Forelimb muscle (tissue), 1 donor: ENCODE measurements around the gene ZNF664. TPM values are rescaled to one million over a fixed set of nuclear protein-coding genes. Genes with fewer than 3 reads are reported as not detected.

Experiments used
- DNase-seq: peaks from one replicate; pipeline ENCODE4 v3.0.0-alpha.2; 2013; ENCODE audit warnings: low read depth
- polyA plus RNA-seq: library from polyadenylated mRNA; unstranded; fragments of 120-200 nt; gene quantifications from one replicate; pipeline ENCODE4 v1.2.1, GENCODE V29; 2013; ENCODE audit not compliant: insufficient read length

The ZNF664 gene
- polyA plus RNA-seq, 1 donor = 41.0 TPM

DNA sequence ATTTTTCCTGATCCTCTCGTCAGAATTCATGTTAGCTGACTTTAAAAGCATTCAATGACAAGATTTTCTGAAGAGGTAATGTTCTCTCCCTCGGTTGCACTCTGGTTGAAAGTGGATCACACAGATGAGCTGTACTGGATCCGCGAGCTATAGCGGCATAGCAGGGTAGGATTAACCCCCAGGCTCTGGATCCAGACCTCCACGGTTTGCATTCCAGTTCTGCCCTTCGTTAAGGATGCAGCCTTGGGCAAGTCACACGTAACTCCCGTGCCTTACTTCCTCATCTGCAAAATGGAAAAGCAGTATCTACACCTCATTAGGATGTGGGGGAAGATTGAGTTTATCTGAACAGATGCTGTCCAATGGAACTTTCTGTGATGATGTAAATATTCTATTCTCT, 14.1 kb upstream of the ZNF664 start:
- DNase-seq = no peak

GRCh38 chr12:123960029-123960735, 12.8 kb upstream of the ZNF664 start:
- no peak for DNase-seq

- no peak for DNase-seq
These were observed 12.2 kb upstream of the ZNF664 start for GRCh38 chr12:123960856-123961255.

GRCh38 chr12:123961585-123962345, 11.2 kb upstream of the ZNF664 start:
- no peak for DNase-seq

DNA sequence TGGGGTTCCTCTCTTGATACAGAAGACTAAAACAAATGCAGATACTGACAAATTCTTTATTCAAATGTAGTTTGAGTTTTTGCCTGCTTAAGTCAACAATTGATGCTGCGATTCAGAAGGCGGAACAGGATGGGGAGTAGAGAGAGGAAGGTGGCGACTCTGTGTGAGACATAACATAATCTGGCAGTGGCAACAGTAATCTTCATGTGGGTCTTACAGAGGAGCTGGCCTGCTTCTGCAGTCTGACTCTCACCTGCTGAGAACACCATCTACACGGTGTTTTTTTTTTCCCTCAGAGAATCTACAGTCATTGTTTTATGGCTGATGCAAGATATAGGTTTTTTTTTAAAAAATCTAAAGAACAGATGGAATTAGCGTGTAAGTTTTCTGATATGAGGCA, 10.5 kb upstream of the ZNF664 start:
- no peak for DNase-seq

DNA sequence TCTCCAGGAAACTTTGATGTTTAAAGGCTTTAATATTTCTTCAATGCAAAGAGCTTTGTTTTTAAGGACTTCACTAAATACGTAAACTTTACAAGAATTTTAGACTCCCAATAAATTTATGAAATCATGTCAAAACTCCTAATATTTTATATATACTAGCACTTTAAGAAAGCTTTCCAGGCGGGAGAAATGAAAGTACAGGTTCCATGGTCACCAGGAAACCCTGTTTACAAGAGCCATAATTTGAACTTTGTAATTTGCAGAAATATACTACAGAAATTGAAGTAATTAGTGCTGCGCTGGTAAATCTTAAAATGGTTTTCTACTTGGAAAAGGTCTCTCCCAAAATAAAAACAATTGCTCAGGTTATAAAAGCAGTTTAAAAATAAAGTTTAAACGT, 9.2 kb upstream of the ZNF664 start:
- DNase-seq = no peak

DNA sequence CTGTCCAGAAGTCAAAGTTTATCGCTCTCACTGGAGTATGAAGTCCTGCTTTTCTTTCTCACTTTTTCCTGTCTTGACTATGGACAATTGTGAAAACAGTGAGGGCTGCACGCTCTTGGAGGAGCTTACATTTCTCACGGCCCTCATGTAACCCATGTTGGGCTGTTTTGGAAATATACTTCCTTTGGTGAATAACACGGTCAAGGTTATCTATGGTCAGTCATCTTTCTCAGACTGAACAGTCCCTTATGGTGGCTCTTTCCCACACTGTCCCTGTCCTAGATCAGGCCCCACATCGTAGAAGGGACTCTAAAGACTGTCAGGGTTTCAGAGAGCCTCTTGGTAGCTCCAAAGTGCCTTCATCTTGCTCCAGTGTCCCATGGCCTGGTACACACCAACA, 7.6 kb upstream of the ZNF664 start:
- no peak for DNase-seq

DNA sequence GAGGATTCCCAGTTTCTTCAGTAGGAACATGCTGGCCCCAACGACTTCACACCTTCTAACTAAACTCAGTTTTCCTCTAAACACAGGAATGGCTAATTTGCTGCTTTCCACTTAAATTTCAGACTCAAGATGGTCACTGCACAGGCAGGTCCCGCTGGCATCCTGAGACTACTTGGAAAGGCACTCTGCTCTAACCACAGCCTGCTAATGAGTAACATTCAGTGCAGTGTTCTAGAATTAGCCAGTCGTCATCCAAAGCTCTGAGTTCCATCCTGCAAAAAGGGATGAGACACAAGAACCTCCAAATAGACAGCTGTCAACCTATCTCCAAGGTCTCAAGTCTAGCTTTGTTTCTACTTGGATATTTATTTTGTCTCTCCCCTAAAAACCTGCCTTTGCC, 6.4 kb upstream of the ZNF664 start:
- DNase-seq = no peak

DNA sequence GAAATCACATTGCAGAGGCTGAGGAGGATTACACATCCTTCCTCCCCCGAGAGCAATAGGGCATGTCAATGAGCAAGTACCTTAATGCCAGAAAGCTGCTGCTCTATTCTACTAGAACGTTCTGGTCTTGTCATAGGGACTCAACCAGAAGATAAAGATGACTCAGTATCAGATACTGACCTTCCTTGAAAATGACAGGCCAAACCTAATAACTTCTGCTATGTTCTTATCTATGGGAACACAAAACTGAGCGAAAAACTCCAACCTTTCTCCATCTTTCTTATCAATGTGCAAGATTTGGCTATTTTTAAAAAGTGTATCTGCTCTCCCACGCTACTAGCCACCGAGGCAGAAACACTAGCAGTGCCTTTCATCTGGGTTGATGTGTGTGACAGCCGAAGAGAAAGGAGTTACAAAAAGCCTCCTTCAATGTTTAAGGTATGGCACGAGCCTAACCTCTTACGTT, 5.9 kb upstream of the ZNF664 start:
- no peak for DNase-seq

DNA sequence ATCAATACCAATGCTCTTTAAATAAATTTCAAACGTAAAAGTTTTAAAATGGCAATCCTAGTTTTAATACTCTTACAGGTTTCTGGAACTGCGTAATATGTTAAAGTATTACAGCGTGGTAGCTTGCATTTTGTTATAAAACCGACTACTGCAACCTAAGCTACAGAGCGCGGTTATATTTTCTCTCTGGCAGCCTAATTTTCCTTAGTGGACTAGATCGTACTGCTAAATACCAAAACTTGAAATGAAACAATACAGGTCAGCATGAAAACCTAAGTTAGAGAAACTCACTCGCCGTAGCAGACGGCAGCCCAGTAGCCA, 1.6 kb upstream of the ZNF664 start:
- DNase-seq = no peak

DNA sequence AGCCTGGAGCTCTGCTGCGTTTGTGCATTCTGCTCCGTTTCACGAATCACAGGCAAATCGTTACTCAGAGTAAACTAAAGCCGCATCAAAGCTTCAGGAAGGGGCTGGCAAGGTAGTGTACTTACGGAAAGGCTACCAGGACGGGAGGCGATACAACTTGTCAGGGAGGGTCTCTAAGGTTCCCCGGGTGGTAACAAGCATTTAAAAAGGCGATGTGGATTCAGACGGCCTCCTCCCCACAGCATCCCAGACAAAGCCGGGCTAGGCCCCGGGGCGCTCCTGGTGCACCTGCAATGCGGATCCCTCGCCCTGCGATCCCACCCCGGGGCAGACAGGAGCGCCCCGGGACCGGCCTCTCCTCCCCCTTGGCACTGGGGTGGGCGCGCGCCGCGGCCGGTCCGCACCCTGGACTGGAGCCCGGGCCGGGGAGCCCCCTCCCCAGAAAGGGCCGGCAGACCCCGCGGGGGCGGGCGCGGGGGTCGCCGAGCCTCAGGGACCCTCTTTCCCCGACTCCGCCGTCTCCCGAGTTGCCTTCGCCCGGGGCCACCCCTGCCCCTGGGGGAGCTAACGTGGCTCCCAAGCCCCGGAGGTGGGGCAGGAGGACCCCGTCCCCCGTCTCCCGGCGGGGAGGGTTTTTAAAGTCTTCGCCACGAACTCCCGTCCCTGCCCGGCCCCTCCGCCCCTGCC, 1.1 kb upstream of the ZNF664 start:
- no peak for DNase-seq

DNA sequence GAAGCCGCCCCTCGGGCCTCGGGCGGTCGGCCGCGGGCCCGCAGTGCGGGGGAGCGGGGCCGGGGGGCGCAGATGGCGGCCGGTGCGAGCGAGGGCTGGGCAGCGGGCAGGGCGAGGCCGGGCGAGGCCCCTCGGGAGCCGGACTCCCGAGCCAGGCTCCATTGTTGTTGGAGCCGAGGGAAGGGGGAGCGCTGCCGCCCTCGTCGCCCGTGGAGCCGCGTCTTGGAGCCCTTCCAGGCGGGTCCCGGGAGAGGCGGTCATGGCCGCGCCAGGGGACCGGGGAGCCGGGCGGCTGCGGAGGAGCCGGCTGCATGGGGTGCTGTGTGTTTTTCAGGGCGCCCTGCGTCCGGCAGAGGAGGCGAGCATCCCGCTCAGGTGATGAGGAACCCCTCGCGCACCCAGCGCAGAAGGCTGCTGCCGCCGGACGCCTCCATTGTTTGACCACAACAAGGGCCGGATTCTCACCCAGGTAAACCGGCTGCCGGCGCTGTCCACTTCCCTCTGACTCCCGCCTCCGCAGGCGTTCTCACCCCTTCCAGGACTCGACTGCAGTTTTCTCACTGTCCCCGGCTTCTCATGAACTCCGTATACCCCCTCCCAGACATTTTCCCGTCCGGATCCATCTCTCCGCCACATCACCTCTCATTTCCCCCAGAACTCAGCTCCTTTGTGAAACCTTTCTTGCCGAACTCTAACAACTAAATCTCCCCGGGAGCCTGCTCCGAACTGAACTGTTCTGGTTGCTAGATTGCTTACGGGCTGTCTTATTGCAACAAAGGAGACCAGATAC, 732 bp downstream of the ZNF664 start:
- no peak for DNase-seq

- no peak for DNase-seq
These were observed 3.3 kb downstream of the ZNF664 start for GRCh38 chr12:123976227-123976826.

DNA sequence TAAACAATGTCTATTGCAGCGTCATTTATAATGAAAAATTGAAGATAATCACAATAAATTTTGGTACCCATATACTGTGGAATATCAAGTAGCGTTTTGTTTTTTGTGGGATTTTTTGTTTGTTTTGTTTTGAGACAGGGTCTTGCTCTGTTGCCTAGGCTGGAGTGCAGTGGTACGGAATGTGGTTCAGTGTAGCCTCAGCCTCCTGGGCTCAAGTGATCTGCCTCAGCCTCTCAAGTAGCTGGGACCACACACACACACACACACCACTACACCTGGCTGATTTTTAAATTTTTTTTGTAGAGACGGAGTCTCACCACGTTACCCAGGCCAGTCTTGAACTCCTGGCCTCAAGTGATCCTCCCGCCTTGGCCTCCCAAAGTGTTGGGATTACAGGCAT, 6.6 kb downstream of the ZNF664 start:
- no peak for DNase-seq

GRCh38 chr12:123982269-123982668, 9.3 kb downstream of the ZNF664 start:
- no peak for DNase-seq

DNA sequence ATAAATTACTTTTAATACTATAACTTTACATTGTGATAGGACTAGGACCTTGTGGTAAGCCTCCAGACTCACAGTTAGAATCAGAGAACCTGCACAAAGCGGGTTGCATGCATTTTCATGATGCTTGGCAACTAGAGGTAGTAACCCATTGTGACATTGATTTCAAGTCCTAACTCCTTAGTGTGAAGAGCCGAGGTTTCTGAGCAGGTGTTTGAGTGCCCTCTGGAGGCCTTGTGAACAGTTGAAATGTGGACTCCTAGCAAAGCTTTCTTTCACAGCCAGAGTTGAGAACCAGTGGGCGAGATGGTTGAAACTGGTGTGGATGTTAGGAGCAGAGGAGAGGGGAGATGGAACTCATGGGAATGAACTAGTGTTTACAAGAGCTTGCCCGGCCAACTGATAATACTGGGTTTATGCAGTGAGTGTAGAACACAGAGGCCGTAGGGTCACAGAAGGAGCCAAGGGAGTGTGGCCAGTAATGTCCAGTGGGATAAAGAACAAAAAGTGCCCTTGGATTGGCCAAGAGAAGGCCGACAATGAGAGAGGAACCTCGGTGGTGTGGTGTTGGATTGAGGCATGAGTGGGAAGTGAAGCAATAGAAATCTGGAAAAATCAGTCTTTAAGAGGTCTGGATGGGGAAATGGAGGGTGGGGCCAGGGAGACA, 10.9 kb downstream of the ZNF664 start:
- DNase-seq = no peak

GRCh38 chr12:123984903-123985302, 11.9 kb downstream of the ZNF664 start:
- DNase-seq = no peak

DNA sequence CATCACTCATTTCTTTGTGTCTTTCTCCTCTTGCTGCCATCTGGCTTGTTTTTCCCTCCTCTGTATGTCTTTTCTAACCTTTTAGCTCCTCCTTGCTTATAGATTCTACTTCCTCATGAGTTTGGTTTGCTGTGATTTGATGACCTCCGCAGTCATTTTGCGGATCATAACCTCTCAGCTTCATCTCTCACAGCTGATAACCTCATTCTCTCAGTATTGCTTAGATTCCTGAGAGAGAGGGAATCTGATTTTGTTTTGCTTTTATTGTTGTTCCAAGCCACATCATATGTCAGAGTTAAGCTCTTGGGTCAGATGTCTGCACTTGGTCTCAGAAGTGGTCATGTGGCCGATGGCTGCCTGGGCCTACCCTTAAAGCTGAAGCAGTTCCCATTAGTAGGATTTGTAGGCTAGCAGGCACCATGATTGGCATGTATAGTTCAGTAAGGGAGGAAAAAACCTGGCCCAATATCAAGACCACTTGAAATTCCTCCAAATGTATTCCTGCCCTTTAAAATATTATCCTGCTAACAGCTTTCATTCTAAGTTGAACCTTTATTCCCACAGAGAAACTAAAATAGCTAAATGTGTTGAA, 13.5 kb downstream of the ZNF664 start:
- no peak for DNase-seq

GRCh38 chr12:123987022-123987421, 14.0 kb downstream of the ZNF664 start:
- no peak for DNase-seq

- DNase-seq = no peak
These were observed 16.2 kb downstream of the ZNF664 start for GRCh38 chr12:123989168-123989567.

GRCh38 chr12:123989753-123990152, 16.7 kb downstream of the ZNF664 start:
- DNase-seq = no peak
